OCI-LY1 (cell line): ENCODE measurements around the gene TTC28.

Source experiments
- H2AFZ ChIP-seq: fragments of 200-600 bp; sonication (generic), shearing (Covaris generic); 2 replicates; pipeline ENCODE4 v1.6.0; 2014; ENCODE audit warnings: antibody characterized with exemption, mild to moderate bottlenecking, low read length
- H3F3A ChIP-seq: fragments of 200-600 bp; sonication (generic), shearing (Covaris generic); 2 replicates; pipeline ENCODE4 v1.6.0; 2014; ENCODE audit warnings: mild to moderate bottlenecking, antibody characterized with exemption, low read length, moderate library complexity; ENCODE audit not compliant: insufficient read depth
- H3K27ac ChIP-seq: fragments of 200-600 bp; sonication (generic); 2 replicates; pipeline ENCODE4 v1.5.1; 2014; ENCODE audit warnings: low read length, mixed run types, mild to moderate bottlenecking, low read depth; ENCODE audit not compliant: poor library complexity, severe bottlenecking
- H3K27me3 ChIP-seq: fragments of 200-600 bp; sonication (generic); 2 replicates; pipeline ENCODE4 v1.6.0; 2014; ENCODE audit warnings: antibody characterized with exemption, mild to moderate bottlenecking, low read length, moderate library complexity; ENCODE audit not compliant: insufficient read depth
- H3K36me3 ChIP-seq: fragments of 200-600 bp; sonication (generic); 2 replicates; pipeline ENCODE4 v1.6.1; 2014; ENCODE audit warnings: mild to moderate bottlenecking, antibody characterized with exemption, low read length, moderate library complexity, mixed read lengths; ENCODE audit not compliant: insufficient read depth
- H3K4me1 ChIP-seq: fragments of 200-600 bp; sonication (generic); 2 replicates; pipeline ENCODE4 v1.5.1; 2014; ENCODE audit warnings: mild to moderate bottlenecking, low read length, moderate library complexity; ENCODE audit not compliant: insufficient read depth, severe bottlenecking
- H3K4me2 ChIP-seq: fragments of 200-600 bp; sonication (generic), shearing (Covaris generic); 2 replicates; pipeline ENCODE4 v1.6.1; 2014; ENCODE audit warnings: low read length
- H3K4me3 ChIP-seq: fragments of 200-600 bp; sonication (generic); 2 replicates; pipeline ENCODE4 v1.5.1; 2014; ENCODE audit warnings: low read length, low read depth, mild to moderate bottlenecking, mixed read lengths; ENCODE audit not compliant: poor library complexity, severe bottlenecking
- H3K79me2 ChIP-seq: fragments of 200-600 bp; shearing (Covaris generic); 2 replicates; pipeline ENCODE4 v1.6.1; 2016; ENCODE audit warnings: mixed run types, low read length, mixed read lengths; ENCODE audit not compliant: insufficient read depth
- H3K9ac ChIP-seq: fragments of 200-600 bp; sonication (generic), shearing (Covaris generic); 2 replicates; pipeline ENCODE4 v1.6.1; 2014; ENCODE audit warnings: mild to moderate bottlenecking, low read length, mixed read lengths
- H3K9me2 ChIP-seq: fragments of 200-600 bp; sonication (generic), shearing (Covaris generic); 2 replicates; pipeline ENCODE4 v1.6.1; 2014; ENCODE audit warnings: low read depth, mild to moderate bottlenecking, low read length, mixed read lengths
- H3K9me3 ChIP-seq: fragments of 200-600 bp; shearing (Covaris generic); 2 replicates; pipeline ENCODE4 v1.6.1; 2014; ENCODE audit warnings: low read length, mixed read lengths
- H4K20me1 ChIP-seq: fragments of 200-600 bp; sonication (generic), shearing (Covaris generic); 2 replicates; pipeline ENCODE4 v1.6.0; 2016; ENCODE audit warnings: mild to moderate bottlenecking, low read length; ENCODE audit not compliant: insufficient read depth
- CTCF ChIP-seq: fragments of 200-600 bp; sonication (generic), shearing (Covaris generic); IDR thresholded peaks from 2 replicates; pipeline ENCODE4 v1.5.1; 2017; ENCODE audit warnings: mild to moderate bottlenecking, antibody characterized with exemption, low read length, moderate library complexity, mixed read lengths
- EZH2 ChIP-seq: fragments of 200-600 bp; sonication (generic), shearing (Covaris generic); IDR thresholded peaks from 2 replicates; pipeline ENCODE4 v1.8.0; 2017; ENCODE audit warnings: borderline replicate concordance, mixed run types, mild to moderate bottlenecking, antibody characterized with exemption, low read length, moderate library complexity, mixed read lengths

TTC28 gene

GRCh38 chr22:28718044-28718443 is 38.4 kb upstream of the TTC28 start:
- peaks cover 50% of the 10 kb centered on the region for H3K36me3 ChIP-seq
- H3K9ac ChIP-seq = no peak overlapping the region
- H3F3A ChIP-seq = no peaks in the 10 kb centered on the region
- H3K4me2 ChIP-seq = no peak overlapping the region
- H2AFZ ChIP-seq = no peak overlapping the region
- no peaks in the 10 kb centered on the region for H3K9me3 ChIP-seq
- no peaks in the 10 kb centered on the region for H4K20me1 ChIP-seq
- H3K9me2 ChIP-seq = no peaks in the 10 kb centered on the region
- no peak overlapping the region for H3K4me3 ChIP-seq
- TF ChIP-seq EZH2 = no peak
- no peak for TF ChIP-seq CTCF
- no peaks in the 10 kb centered on the region for H3K79me2 ChIP-seq
- H3K27me3 ChIP-seq = no peaks in the 10 kb centered on the region
- no peaks in the 10 kb centered on the region for H3K4me1 ChIP-seq
- no peak overlapping the region for H3K27ac ChIP-seq

DNA sequence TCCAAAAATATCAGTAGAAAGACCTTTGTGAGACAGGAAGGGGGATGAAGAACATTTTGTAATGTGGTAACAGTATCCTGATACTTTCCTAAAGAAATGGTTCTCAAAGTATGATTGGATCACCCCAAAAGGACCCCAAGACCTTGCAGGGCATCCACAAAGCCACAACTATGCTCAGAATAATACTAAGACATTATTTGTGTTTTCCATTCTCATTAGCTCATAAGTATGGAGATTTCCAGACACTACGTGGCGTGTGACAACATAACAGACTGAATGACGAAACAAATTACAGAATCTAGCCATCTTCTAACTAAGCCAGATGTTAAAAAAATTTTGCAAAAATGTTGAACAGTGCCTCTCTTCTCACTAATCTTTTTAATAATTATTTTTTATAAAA is 37.0 kb upstream of the TTC28 start:
- Histone ChIP-seq H3K36me3 (peaks cover 46% of the 10 kb centered on the region), H3K27me3 (no peaks in the 10 kb centered on the region), H2AFZ (no peak overlapping the region), H3K79me2 (no peaks in the 10 kb centered on the region), H3K9me2 (no peaks in the 10 kb centered on the region), H3K4me3 (no peak overlapping the region), H3K9me3 (no peaks in the 10 kb centered on the region), H3K9ac (no peak overlapping the region), H4K20me1 (no peaks in the 10 kb centered on the region), H3K27ac (no peak overlapping the region), H3F3A (no peaks in the 10 kb centered on the region), H3K4me1 (no peaks in the 10 kb centered on the region), H3K4me2 (no peak overlapping the region)
- TF ChIP-seq CTCF = no peak
- no peak for TF ChIP-seq EZH2

DNA sequence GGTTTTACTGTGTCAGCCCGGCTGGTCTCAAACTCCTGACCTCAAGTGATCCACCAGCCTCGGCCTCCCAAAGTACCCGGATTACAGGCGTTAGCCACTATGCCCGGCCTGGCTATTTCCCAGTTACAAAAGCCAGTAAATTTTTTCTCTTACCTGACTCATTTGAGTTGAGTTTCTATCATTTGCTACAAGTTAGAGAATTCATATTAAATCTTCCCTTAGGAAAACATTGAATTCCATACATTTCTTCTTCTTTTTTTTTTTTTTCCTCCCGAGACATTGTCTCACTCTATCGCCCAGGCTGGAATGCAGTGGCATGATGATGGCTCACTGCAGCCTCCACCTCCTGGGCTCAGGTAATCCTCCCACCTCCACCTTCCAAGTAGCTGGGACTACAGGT is 36.0 kb upstream of the TTC28 start:
- peaks cover 51% of the 10 kb centered on the region for H3K36me3 ChIP-seq
- H3K9me3 ChIP-seq = no peaks in the 10 kb centered on the region
- H2AFZ ChIP-seq = no peak overlapping the region
- no peaks in the 10 kb centered on the region for H4K20me1 ChIP-seq
- TF ChIP-seq EZH2 (no peak), CTCF (no peak)
- H3K4me3 ChIP-seq = no peak overlapping the region
- no peak overlapping the region for H3K9ac ChIP-seq
- H3K27me3 ChIP-seq = no peaks in the 10 kb centered on the region
- no peak overlapping the region for H3K27ac ChIP-seq
- no peaks in the 10 kb centered on the region for H3K79me2 ChIP-seq
- no peaks in the 10 kb centered on the region for H3K9me2 ChIP-seq
- no peaks in the 10 kb centered on the region for H3K4me1 ChIP-seq
- no peaks in the 10 kb centered on the region for H3F3A ChIP-seq
- no peak overlapping the region for H3K4me2 ChIP-seq
